Activated CD8-positive, alpha-beta memory T cell treated with anti-CD3 and anti-CD28 coated beads for 24 hours (primary cell): Measurements from ENCODE around the gene SYCE1L.
"Not testable (repeated sequence)": the region's sequence is repeated elsewhere in the genome, so short reads cannot be mapped to it uniquely, and the experiment has no call there.

ENCODE experiments used
- DNase-seq: peaks from one replicate; pipeline ENCODE4 v3.0.0-alpha.2; 2020

SYCE1L gene

DNA sequence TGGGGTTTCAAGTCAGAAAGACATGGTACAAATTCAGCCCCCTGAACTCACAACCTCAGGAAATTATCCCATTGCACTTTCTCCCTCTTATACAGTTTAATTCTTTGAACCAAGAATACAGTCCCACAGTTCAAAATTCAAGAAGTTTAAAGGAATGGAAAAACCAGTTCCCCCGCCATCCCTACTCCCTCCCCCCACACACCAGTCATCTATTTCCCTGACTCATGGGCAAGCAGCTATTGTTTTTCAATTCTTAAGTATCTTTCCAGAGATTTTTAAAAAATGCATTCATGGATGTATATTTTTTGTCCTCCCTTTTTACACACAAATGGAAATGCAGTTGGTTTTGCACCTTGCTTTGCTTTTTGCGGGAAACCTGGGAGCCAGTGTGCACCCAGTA, 7.3 kb downstream of the SYCE1L start:
- DNase-seq = no peak

- DNase-seq = no peak
These were observed 7.8 kb downstream of the SYCE1L start for GRCh38 chr16:77207030-77207429.

GRCh38 chr16:77208382-77208781, 9.2 kb downstream of the SYCE1L start:
- DNase-seq = no peak

DNA sequence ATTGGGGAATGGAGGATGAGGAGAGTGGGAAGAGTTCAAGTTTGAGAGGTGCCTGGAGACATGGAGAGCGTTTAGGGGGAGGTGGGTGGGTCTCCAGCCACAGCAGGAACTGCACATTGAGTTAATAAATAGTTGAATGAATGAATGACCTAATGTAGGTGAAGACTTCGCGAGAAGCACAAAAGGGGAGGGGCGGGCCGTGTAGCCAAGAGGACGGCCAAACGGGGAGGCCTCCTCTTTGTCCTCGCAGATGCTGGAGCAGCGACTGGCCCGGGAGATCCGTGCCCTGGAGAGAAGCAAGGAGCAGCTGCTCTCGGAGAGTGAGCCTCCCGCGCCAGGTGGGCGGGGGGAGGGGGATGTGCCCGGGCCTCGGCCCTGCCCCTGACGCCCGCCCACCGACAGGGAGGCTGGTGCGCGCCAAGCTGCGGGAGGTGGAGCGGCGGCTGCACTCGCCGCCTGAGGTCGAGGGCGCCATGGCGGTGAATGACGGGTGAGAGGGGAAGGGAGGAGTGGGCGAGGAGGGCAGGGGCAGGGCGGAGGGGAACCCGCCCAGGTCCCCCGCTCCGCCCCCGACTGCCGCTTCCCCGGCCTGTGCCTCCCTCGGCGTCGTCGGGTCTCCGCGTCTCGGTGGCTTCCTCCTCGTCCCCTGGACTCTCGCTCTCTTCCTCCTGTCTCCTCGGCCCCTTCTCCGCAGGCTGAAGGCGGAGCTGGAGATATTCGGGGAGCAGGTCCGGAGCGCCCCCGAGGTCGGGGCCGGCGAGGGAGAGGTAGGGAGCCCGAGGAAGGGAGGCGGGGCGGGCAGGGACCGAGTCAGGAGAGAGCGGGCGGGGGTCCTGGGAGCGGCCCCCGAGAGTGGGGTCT, 12.9 kb downstream of the SYCE1L start:
- peak; percentile 87 for DNase-seq

- DNase-seq = peak; percentile 88
These were observed 13.7 kb downstream of the SYCE1L start for GRCh38 chr16:77212741-77213541.

GRCh38 chr16:77213542-77214106, 14.4 kb downstream of the SYCE1L start:
- DNase-seq = no peak

- DNase-seq = no peak
These were observed 15.4 kb downstream of the SYCE1L start for GRCh38 chr16:77214411-77215138.

DNA sequence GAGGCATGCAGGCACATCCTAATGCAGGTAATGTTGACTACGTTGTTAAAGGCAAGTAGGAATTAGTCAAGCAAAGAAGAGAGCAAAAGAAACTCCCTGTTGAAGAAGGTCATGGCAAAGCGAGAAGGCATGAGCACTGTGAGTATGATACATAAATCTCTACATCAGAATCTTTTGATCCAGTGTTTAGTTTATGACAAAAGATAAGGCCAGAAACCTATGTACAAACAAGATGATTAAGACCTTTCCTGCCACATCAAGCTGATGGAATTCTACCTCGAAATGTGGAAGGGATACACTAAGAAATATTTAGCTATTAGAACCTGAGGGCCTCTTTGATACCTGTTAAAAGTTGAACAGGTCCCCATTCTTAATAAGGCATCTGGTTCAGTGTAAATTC, 20.2 kb downstream of the SYCE1L start:
- no peak for DNase-seq

- no peak for DNase-seq
These were observed 21.2 kb downstream of the SYCE1L start for GRCh38 chr16:77220427-77220826.

DNA sequence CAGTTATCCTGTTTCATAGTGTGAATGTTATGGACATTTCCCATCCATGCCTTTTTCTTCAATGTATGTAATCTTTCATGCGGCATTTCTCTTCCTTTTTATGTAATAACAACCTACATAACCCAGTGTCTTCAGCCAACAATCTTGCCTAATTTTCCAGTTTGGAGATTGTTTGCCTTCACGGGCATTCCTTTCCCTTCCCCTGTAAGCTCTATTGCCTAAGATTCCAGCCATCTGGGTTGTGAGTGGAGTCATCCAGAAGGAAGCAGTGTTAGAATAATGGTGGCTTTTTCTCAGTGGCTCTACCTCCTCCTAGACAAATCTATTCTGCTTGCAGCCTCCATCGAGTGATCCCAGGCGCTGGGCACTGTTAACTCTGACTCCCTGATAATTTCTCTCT, 22.3 kb downstream of the SYCE1L start:
- DNase-seq = no peak

DNA sequence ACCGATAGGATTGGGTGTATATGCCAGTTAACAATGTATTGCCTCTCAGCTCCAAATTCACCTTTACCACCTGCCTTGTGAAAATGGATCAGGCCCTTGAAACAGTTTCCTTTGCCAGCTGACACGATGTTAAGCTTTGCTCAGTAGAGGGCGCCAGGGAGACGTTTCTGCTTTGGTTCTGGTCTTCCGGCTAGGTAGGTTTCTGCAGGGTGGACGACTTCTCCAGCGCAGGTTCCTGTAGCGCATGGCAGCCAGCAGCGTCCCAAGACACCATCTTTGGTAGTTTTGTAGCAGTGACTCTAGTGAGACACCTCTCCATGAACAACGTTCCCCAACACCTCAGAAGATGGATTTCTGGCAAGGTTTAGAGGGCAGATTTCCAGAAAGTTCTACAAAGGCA, 24.0 kb downstream of the SYCE1L start:
- DNase-seq = no peak

- no peak for DNase-seq
These were observed 26.0 kb downstream of the SYCE1L start for GRCh38 chr16:77225182-77225581.

DNA sequence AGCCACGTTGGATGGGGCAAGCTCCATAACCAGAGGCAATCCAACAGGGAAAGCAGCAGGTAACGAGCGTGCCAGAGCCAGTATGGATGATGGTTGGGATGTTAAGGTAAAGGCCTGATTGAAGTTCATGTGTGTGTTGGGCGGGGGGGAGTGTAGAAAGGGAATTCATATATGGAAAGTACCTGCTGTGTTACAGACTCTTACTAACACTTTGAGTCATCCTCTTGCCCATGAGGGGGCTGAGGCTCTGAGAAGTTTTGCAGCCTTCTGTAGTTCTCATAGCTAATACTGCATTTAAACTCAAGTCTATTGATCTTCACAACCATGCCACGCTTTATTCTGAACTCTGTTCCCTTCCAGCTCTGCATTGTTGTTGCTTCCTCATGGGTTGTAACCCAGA, 28.5 kb downstream of the SYCE1L start:
- no peak for DNase-seq

GRCh38 chr16:77231047-77231446, 31.8 kb downstream of the SYCE1L start:
- no peak for DNase-seq

DNA sequence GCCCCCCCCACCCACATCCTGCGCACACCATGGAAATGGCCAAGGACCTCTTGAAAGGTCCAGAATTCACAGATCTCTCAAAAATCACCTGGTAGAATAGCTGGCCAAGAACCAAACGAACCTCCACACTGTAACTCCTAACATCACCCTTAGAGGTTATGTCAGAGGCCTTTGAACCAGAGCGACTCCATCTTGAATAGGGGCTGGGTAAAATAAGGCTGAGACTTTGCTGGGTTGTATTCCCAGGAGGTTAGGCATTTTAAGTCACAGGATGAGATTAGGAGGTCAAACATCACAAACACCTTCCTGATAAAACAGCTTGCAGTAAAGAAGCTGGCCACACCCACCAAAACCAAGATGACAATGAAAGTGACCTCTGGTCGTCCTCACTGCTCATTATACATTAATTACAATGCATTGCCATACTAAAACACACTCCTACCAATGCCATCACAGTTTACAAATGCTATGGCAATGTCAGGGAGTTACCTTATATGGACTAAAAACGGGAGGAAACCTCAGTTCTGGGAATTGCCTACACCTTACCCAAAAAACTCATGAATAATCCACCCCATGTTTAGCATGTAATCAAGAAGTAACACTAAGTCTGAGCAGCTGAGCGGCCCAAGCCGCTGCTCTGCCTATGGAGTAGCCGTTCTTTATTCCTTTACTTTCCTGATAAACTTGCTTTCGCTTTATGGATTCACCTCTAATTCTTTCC, 34.8 kb downstream of the SYCE1L start:
- DNase-seq = no peak

DNA sequence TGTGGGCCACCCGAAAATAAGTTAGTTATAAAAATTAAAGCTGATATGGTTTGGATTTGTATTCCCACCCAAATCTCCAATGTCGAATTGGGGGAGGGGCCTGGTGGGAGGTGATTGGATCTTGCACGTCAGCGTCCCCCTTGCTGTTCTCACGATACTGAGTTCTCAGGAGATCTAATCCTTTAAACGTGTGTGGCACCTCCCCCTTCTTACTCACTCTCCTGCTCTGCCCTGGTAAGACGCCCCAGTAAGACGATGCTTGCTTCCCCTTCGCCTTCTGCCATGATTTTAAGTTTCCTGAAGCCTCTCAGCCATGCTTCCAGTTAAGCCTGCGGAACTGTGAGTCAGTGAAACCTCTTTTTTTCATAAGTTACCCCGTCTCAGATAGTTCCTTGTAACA, 35.4 kb downstream of the SYCE1L start:
- no peak for DNase-seq

DNA sequence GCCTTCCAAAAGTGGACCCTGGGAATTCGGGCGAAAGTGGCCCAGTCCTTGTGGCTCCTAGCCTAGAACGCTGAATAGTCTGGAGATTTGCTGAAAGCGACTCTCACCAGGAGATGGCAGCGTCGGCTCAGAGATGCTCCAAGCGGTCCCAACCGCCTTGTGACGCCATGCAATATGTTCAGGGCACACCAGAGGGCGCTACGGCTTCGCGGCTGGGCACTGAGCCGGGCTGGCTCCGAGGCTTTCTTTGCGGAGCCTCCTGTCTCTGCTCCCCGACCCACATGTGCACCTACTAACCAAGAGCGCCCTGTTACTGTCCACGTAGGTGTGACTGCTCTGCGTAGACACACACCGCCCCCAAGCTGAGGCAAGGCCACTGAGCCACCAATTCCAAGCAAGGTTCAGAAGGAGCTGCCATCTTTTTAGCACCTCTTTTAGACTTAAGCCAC, 36.9 kb downstream of the SYCE1L start:
- DNase-seq = peak; percentile 96

GRCh38 chr16:77238593-77238992, 39.4 kb downstream of the SYCE1L start:
- DNase-seq = no peak

DNA sequence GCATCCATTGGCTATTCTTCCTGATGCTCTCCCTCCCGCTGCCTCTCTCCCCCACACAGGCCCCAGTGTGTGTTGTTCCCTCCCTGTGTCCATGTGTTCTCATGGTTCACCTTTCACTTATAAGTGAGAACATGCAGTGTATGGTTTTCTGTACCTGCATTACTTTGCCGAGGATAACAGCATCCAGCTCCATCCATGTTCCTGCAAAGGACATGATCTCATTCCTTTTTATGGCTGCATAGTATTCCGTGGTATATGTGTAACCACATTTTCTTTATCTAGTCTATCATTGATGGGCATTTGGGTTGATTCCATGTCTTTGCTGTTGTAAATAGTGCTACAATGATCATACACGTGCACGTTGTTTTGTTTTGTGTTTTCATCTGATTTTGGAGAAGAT, 43.3 kb downstream of the SYCE1L start:
- DNase-seq = not testable (repeated sequence)

DNA sequence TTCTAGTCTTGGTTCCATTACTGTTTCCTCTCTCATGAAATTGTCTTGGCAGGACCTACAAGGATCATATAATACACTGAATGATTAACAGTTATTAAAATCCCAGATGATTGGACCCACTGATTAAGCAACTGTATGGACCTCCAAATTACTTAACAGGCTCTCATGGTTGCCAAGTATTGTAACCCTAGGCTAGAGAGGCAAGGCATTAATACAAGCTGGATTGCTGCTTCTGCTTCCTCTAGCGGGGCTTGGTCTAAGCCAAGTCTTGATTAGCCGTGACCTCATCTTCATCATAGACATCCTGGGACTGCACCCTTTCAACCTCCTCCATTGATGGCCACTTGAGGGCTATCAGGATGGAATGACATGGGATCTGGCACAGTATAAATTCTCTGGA, 46.9 kb downstream of the SYCE1L start:
- DNase-seq = no peak

GRCh38 chr16:77250400-77250799, 51.2 kb downstream of the SYCE1L start:
- no peak for DNase-seq
